A673 (cell line): ENCODE measurements around the gene METTL23. TPM values are rescaled to one million over a fixed set of nuclear protein-coding genes. Genes with fewer than 3 reads are reported as not detected.

ENCODE experiments used
- BruUV-seq: library from RNA; stranded (reverse); fragments of 400-500 nt; replicated peaks from 2 replicates; lab custom pipeline; 2021; lab: Mats Ljungman, UMichigan
- CTCF ChIA-PET: fragments of 300-600 bp; sonication (Branson Sonifier 250); formaldehyde crosslinking; loops from one replicate; lab custom pipeline; 2022; ENCODE audit warnings: antibody characterized with exemption; lab: Charles Lee
- POLR2A ChIA-PET: fragments of 300-600 bp; sonication (Branson Sonifier 250); formaldehyde crosslinking; loops from one replicate; lab custom pipeline; 2022; ENCODE audit warnings: antibody characterized with exemption; ENCODE audit not compliant: low non-redundant PET; lab: Charles Lee
- DNase-seq: peaks from one replicate; pipeline ENCODE4 v3.0.0-alpha.2; 2015; ENCODE audit warnings: low spot score
- H3K27ac ChIP-seq: fragments of 200-600 bp; sonication (generic); 2 replicates; pipeline ENCODE4 v1.5.1; 2016; ENCODE audit warnings: mixed run types, low read depth, mild to moderate bottlenecking, mixed read lengths, antibody characterized with exemption, low read length; ENCODE audit not compliant: poor library complexity, severe bottlenecking
- H3K27me3 ChIP-seq: fragments of 200-600 bp; sonication (generic); replicated peaks from 2 replicates; pipeline ENCODE4 v1.6.1; 2017; ENCODE audit warnings: mixed run types, low read depth, mild to moderate bottlenecking, mixed read lengths, antibody characterized with exemption, low read length; ENCODE audit not compliant: insufficient read depth, poor library complexity
- H3K36me3 ChIP-seq: fragments of 200-600 bp; sonication (generic); 2 replicates; pipeline ENCODE4 v1.6.1; 2016; ENCODE audit warnings: mixed run types, mild to moderate bottlenecking, mixed read lengths, antibody characterized with exemption, low read length; ENCODE audit not compliant: insufficient read depth, poor library complexity, severe bottlenecking
- H3K4me1 ChIP-seq: fragments of 200-600 bp; sonication (generic); 2 replicates; pipeline ENCODE4 v1.6.1; 2017; ENCODE audit warnings: mixed run types, mild to moderate bottlenecking, mixed read lengths, antibody characterized with exemption, low read length; ENCODE audit not compliant: insufficient read depth, poor library complexity, severe bottlenecking
- H3K4me3 ChIP-seq: fragments of 200-600 bp; sonication (generic); 2 replicates; pipeline ENCODE4 v1.5.1; 2016; ENCODE audit warnings: low read depth, mixed run types, mild to moderate bottlenecking, mixed read lengths, low read length; ENCODE audit not compliant: poor library complexity, severe bottlenecking
- H3K9me3 ChIP-seq: fragments of 200-600 bp; sonication (generic); 2 replicates; pipeline ENCODE4 v1.6.1; 2016; ENCODE audit warnings: mixed run types, low read depth, mild to moderate bottlenecking, mixed read lengths, antibody characterized with exemption, low read length; ENCODE audit not compliant: poor library complexity, severe bottlenecking
- EZH2 ChIP-seq: fragments of 200-600 bp; sonication (generic); IDR thresholded peaks from 2 replicates; pipeline ENCODE4 v1.6.1; 2017; ENCODE audit warnings: borderline replicate concordance, low read depth, mild to moderate bottlenecking, mixed read lengths, antibody characterized with exemption, low read length; ENCODE audit not compliant: poor library complexity, severe bottlenecking
- intact Hi-C: fragments of 100-400 bp; cut with micrococcal nuclease; formaldehyde crosslinking; loops from one replicate; pipeline ENCODE4 v1.10.0; 2022; ENCODE audit not compliant: unreplicated experiment
- total RNA-seq: library from RNA; stranded (reverse); gene quantifications from 2 replicates; pipeline ENCODE4 v1.2.3, GENCODE V29; 2021
- TF ChIP-seq, protein P1 (sequence below): fragments of 300-800, 200-600 bp; sonication (generic); conservative IDR thresholded peaks from 2 replicates; pipeline ENCODE4 v1.5.1; 2017; ENCODE audit warnings: low read depth, mild to moderate bottlenecking, antibody characterized with exemption, low read length, moderate library complexity, mixed read lengths

The METTL23 gene
- total RNA-seq, 1 experiment from 2014 or later = 42.4 TPM

GRCh38 chr17:76753061-76753961 lies 26.7 kb downstream of the METTL23 start:
- H3K4me3 ChIP-seq = no peak overlapping the region
- H3K9me3 ChIP-seq = no peaks in the 10 kb centered on the region
- no peak for TF ChIP-seq EZH2
- TF ChIP-seq, protein P1, sequence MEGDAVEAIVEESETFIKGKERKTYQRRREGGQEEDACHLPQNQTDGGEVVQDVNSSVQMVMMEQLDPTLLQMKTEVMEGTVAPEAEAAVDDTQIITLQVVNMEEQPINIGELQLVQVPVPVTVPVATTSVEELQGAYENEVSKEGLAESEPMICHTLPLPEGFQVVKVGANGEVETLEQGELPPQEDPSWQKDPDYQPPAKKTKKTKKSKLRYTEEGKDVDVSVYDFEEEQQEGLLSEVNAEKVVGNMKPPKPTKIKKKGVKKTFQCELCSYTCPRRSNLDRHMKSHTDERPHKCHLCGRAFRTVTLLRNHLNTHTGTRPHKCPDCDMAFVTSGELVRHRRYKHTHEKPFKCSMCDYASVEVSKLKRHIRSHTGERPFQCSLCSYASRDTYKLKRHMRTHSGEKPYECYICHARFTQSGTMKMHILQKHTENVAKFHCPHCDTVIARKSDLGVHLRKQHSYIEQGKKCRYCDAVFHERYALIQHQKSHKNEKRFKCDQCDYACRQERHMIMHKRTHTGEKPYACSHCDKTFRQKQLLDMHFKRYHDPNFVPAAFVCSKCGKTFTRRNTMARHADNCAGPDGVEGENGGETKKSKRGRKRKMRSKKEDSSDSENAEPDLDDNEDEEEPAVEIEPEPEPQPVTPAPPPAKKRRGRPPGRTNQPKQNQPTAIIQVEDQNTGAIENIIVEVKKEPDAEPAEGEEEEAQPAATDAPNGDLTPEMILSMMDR = no peak
- no peaks in the 10 kb centered on the region for H3K27me3 ChIP-seq
- intact Hi-C loops = no loop called here
- ChIA-PET POLR2A (no interaction called here), CTCF (no interaction called here)
- no TSS peak for BruUV-seq
- DNase-seq = no peak
- no peaks in the 10 kb centered on the region for H3K4me1 ChIP-seq
- H3K36me3 ChIP-seq = peaks cover 8% of the 10 kb centered on the region
- H3K27ac ChIP-seq = no peak overlapping the region

GRCh38 chr17:76755285-76755684 lies 28.6 kb downstream of the METTL23 start:
- no peak overlapping the region for H3K27ac ChIP-seq
- intact Hi-C loops = no loop called here
- ChIA-PET POLR2A (no interaction called here), CTCF (interaction anchor here (0.6 kb wide), 1 partner anchor 17 kb away, joined by 3 read pairs; no protein-coding TSS in a partner anchor)
- H3K4me1 ChIP-seq = no peaks in the 10 kb centered on the region
- BruUV-seq = no TSS peak
- H3K27me3 ChIP-seq = no peaks in the 10 kb centered on the region
- H3K9me3 ChIP-seq = no peaks in the 10 kb centered on the region
- no peak for TF ChIP-seq EZH2
- TF ChIP-seq, protein P1 = no peak
- H3K36me3 ChIP-seq = peaks cover 8% of the 10 kb centered on the region
- no peak for DNase-seq
- no peak overlapping the region for H3K4me3 ChIP-seq

DNA sequence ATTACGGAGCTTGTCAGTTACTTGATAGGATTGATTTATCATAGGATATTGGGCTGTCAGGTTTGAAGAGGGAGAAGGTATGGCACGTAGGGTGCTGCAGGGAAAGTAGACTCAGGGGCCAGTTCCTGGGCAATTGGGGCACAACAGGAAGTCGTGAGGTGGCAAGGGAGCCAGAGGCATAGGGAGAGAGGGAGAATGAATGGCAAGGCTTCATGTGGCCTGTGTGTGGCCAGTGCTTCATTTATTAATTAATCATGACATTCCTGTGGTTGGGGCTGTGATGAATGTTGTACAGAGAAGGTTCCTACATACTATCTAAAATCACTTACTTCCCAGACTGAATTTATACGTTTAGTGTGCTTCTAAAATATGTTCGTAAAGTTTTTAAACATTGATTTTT lies 30.6 kb downstream of the METTL23 start:
- no peak for DNase-seq
- Histone ChIP-seq H3K36me3 (peaks cover 4% of the 10 kb centered on the region), H3K4me3 (no peak overlapping the region), H3K27me3 (no peaks in the 10 kb centered on the region), H3K27ac (no peak overlapping the region), H3K9me3 (no peaks in the 10 kb centered on the region), H3K4me1 (no peaks in the 10 kb centered on the region)
- intact Hi-C loops = no loop called here
- ChIA-PET CTCF (no interaction called here), POLR2A (no interaction called here)
- BruUV-seq = no TSS peak
- no peak for TF ChIP-seq EZH2
- TF ChIP-seq, protein P1 = no peak
